ENCODE data around the gene RAPGEF6.

The RAPGEF6 gene

DNA sequence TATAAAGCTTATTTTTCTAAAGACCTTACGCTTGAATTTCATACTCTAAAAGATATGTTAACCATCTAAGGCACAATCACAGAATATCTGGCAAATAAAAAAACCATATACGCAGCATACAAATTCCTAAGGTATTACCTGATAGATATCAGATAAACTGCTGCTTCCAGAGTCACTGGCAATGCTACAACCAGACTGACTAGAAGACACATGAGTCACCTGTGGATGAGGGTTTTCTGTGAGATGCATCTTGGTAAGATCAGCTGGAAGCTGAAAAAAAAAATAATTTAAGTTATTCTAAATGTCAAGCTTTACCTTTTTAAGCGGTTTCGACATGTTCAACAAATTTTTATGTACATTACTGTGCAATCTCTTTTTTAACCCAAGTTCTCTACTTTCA is 113.8 kb downstream of the RAPGEF6 start:
- Histone ChIP-seq H3K4me3 (ENCODE audit: low read depth in 1 of 5, low read length in 5 of 5) (no peak overlapping the region), H3K36me3 (ENCODE audit: control insufficient read depth in 5 of 5, insufficient read depth in 5 of 5, low read length in 5 of 5) (peaks cover 2 to 14% (median 5%) of the 10 kb centered on the region in 5 donors), H3K9ac (ENCODE audit: low read length in 5 of 5) (no peak overlapping the region), H3K9me3 (ENCODE audit: control insufficient read depth in 5 of 5, low read length in 5 of 5) (no peaks in the 10 kb centered on the region), H3K27ac (ENCODE audit: low read depth, low read length) (no peak overlapping the region), H3K4me1 (ENCODE audit: control insufficient read depth in 5 of 5, insufficient read depth in 5 of 5, low read length in 5 of 5) (peaks cover 0 to 8% (median 3%) of the 10 kb centered on the region in 5 donors), H3K27me3 (ENCODE audit: control insufficient read depth in 5 of 5, insufficient read depth in 4 of 5, low read length in 5 of 5) (no peaks in the 10 kb centered on the region)

DNA sequence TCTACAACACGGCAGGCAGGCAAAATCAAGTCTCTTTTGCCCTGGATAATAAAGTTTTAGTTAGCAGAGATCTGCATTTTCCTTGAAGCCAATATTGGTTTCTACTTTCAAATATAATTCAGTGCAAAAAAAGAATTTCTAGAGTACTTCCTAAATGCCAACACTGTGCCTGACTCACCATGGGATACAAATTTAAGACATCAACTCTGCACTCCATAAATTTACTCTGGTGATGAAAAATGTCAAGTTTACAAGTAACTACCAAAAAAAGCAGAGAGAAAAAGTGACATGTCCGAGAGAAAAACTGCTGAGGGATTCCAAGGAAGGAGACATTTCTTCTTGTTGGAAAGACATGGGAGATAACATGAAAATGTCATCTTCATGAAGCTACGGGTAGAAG is 119.7 kb downstream of the RAPGEF6 start:
- H3K27ac ChIP-seq (ENCODE audit: low read depth, low read length), result peak overlapping the region; percentile 56

DNA sequence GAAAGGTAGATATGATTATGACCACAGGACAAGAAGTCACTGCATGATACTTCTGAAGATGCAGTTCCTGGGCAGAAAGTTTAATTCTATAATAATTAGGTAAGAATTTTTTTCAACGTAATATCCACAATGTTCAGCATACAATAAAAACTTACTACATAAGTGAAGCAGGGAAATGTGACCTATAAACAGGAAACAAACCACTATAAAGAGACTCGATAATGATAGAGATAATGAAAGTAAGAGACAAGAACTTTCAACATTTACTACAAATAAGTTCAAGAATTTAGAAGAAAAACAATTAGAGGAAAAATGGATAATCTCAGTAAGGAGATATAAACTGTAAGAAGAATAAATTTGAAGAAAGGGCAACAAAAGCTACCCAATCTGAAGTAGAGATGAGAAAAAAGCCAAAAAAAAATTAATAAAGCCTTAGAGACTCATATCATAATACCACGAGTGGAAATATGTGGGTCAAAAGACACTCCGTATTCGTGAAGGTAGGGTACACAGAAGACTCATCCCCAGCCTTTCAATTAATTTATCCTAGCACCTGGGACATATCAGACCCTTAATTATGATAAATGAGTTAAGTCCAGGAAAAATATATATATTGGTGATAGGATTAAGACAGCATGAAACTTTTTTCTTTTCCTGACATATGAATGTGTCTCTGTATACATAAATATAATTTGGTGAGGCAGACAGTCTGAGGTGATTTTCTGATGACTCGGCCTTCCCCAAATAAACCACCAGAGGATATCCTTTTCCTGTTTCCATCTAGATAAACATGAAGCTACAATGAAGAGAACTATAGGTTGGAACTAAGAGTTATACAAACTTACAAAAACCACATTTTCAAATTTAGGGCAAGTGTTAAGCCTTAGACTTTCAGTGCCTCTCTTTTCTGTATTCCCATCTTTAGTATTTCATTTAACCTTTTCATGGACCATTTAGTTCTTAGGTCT is 120.4 kb downstream of the RAPGEF6 start:
- peak overlapping the region in 3 of 5 donors; percentile 53 to 57 (median 55) for H3K9ac ChIP-seq (ENCODE audit: low read length in 5 of 5)
- no peaks in the 10 kb centered on the region for H3K27me3 ChIP-seq (ENCODE audit: control insufficient read depth in 5 of 5, insufficient read depth in 4 of 5, low read length in 5 of 5)
- H3K36me3 ChIP-seq (ENCODE audit: control insufficient read depth in 5 of 5, insufficient read depth in 5 of 5, low read length in 5 of 5), result peaks cover 0 to 12% (median 10%) of the 10 kb centered on the region in 5 donors
- peak overlapping the region in 3 of 5 donors; percentile 26 to 45 (median 37) for H3K4me3 ChIP-seq (ENCODE audit: low read depth in 1 of 5, low read length in 5 of 5)
- peak overlapping the region; percentile 56 for H3K27ac ChIP-seq (ENCODE audit: low read depth, low read length)
- H3K9me3 ChIP-seq (ENCODE audit: control insufficient read depth in 5 of 5, low read length in 5 of 5), result no peaks in the 10 kb centered on the region
- peaks cover 0 to 25% (median 10%) of the 10 kb centered on the region in 5 donors for H3K4me1 ChIP-seq (ENCODE audit: control insufficient read depth in 5 of 5, insufficient read depth in 5 of 5, low read length in 5 of 5)

More for the DNA sequence above, 119.7 kb downstream of the RAPGEF6 start:
- Histone ChIP-seq H3K9ac (ENCODE audit: low read length in 5 of 5) (peak overlapping the region in 1 of 5 donors; percentile 8), H3K9me3 (ENCODE audit: control insufficient read depth in 5 of 5, low read length in 5 of 5) (no peaks in the 10 kb centered on the region), H3K4me3 (ENCODE audit: low read depth in 1 of 5, low read length in 5 of 5) (no peak overlapping the region), H3K36me3 (ENCODE audit: control insufficient read depth in 5 of 5, insufficient read depth in 5 of 5, low read length in 5 of 5) (peaks cover 2 to 15% (median 5%) of the 10 kb centered on the region in 5 donors), H3K27me3 (ENCODE audit: control insufficient read depth in 5 of 5, insufficient read depth in 4 of 5, low read length in 5 of 5) (no peaks in the 10 kb centered on the region), H3K4me1 (ENCODE audit: control insufficient read depth in 5 of 5, insufficient read depth in 5 of 5, low read length in 5 of 5) (peaks cover 0 to 25% (median 10%) of the 10 kb centered on the region in 5 donors)

DNA sequence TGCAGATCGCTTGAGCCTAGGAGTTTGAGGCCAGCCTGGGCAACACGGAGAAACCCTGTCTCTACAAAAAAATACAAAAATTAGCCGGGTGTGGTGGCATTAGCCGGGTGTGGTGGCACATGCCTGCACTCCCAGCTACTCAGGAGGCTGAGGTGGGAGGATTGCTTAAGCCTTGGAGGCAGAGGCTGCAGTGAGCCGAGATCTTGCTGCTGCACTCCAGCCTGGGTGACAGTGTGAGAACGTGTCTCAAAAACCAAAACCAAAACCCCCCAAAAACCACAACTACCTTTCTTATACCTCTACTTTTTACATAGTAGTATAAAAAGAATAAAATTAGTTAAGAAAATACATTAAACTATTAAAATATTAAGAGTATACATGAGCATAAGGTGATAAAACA is 121.2 kb downstream of the RAPGEF6 start:
- Histone ChIP-seq H3K9ac (ENCODE audit: low read length in 5 of 5) (no peak overlapping the region), H3K27me3 (ENCODE audit: control insufficient read depth in 5 of 5, insufficient read depth in 4 of 5, low read length in 5 of 5) (no peaks in the 10 kb centered on the region), H3K27ac (ENCODE audit: low read depth, low read length) (no peak overlapping the region), H3K4me3 (ENCODE audit: low read depth in 1 of 5, low read length in 5 of 5) (no peak overlapping the region), H3K4me1 (ENCODE audit: control insufficient read depth in 5 of 5, insufficient read depth in 5 of 5, low read length in 5 of 5) (peaks cover 0 to 25% (median 10%) of the 10 kb centered on the region in 5 donors), H3K36me3 (ENCODE audit: control insufficient read depth in 5 of 5, insufficient read depth in 5 of 5, low read length in 5 of 5) (peaks cover 0 to 8% (median 6%) of the 10 kb centered on the region in 5 donors), H3K9me3 (ENCODE audit: control insufficient read depth in 5 of 5, low read length in 5 of 5) (no peaks in the 10 kb centered on the region)

DNA sequence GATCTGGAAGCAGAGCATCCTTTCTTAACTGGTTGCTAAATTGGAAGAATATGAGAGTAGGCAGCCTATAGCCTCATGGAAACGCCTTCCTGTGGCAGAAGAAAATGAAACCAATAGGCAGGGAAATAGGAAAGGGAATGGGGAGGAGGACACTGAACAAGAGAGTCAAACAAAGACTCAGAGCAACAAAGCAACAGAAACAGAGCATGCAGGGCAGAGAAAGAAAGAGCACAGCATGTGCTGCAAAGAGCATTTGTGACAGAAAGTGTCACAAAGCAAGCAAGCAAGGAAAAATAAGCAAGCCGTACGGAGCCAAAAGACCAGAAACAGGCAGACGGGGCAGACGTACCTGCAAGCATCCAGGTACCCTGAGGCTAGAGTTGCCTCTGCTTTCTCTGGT is 123.1 kb downstream of the RAPGEF6 start:
- Histone ChIP-seq H3K27ac (ENCODE audit: low read depth, low read length) (no peak overlapping the region), H3K27me3 (ENCODE audit: control insufficient read depth in 5 of 5, insufficient read depth in 4 of 5, low read length in 5 of 5) (no peaks in the 10 kb centered on the region), H3K4me3 (ENCODE audit: low read depth in 1 of 5, low read length in 5 of 5) (no peak overlapping the region), H3K9me3 (ENCODE audit: control insufficient read depth in 5 of 5, low read length in 5 of 5) (no peaks in the 10 kb centered on the region), H3K36me3 (ENCODE audit: control insufficient read depth in 5 of 5, insufficient read depth in 5 of 5, low read length in 5 of 5) (peaks cover 0 to 10% (median 5%) of the 10 kb centered on the region in 5 donors), H3K9ac (ENCODE audit: low read length in 5 of 5) (no peak overlapping the region), H3K4me1 (ENCODE audit: control insufficient read depth in 5 of 5, insufficient read depth in 5 of 5, low read length in 5 of 5) (peaks cover 0 to 25% (median 10%) of the 10 kb centered on the region in 5 donors)

DNA sequence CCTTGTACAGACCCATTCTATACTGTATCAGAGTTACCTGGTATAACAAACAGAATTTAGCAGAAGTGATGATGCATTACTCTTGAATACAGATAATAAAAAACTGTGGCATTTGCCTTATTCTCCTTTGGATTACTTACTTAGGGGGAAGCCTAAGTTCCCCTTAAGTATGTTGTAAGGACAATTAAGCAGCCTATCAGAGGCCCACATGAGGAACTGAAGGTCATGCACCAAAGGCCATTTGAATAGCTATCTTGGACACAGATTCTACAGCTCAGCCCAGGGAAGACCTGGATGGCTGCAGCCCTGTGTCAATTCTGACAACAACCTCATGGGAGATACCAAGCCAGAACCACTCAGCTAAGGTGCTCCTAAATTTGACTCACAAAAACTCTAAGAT is 125.2 kb downstream of the RAPGEF6 start:
- peaks cover 0 to 16% (median 6%) of the 10 kb centered on the region in 5 donors for H3K4me1 ChIP-seq (ENCODE audit: control insufficient read depth in 5 of 5, insufficient read depth in 5 of 5, low read length in 5 of 5)
- peaks cover 0 to 12% (median 8%) of the 10 kb centered on the region in 5 donors for H3K36me3 ChIP-seq (ENCODE audit: control insufficient read depth in 5 of 5, insufficient read depth in 5 of 5, low read length in 5 of 5)
- no peak overlapping the region for H3K9ac ChIP-seq (ENCODE audit: low read length in 5 of 5)
- H3K27ac ChIP-seq (ENCODE audit: low read depth, low read length), result no peak overlapping the region
- no peak overlapping the region for H3K4me3 ChIP-seq (ENCODE audit: low read depth in 1 of 5, low read length in 5 of 5)
- no peaks in the 10 kb centered on the region for H3K27me3 ChIP-seq (ENCODE audit: control insufficient read depth in 5 of 5, insufficient read depth in 4 of 5, low read length in 5 of 5)
- no peaks in the 10 kb centered on the region for H3K9me3 ChIP-seq (ENCODE audit: control insufficient read depth in 5 of 5, low read length in 5 of 5)

DNA sequence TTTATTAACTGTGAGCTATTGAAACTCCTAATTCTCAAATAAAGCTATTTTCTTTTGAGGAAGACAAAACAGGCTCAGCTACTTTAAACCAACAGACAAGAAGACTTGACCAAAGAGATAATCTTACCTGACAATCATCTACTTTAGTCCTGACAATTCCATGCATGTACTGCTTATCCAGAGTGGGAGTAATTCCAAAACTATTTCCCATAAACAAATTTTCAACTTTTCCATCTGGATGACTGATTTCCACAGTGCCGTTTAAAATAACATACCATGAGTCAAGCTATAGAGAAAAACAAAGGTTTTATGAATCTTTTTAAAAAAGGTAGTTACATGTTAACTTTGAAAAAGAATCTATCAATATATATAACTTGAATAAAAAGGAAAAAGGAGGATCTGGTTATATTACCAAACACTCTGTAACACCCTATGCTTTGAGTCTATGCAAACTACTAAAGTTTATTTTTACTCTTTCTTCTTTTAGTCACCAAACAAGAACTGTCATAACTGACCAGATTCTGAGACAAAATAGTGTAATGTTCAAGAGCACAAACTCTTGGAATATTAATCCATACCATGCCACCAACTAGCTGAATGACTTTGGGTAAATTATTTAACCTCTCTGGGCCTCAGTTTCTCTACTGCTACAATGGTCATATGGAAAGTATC is 129.7 kb downstream of the RAPGEF6 start:
- no peak overlapping the region for H3K27ac ChIP-seq (ENCODE audit: low read depth, low read length)
- H3K4me1 ChIP-seq (ENCODE audit: control insufficient read depth in 5 of 5, insufficient read depth in 5 of 5, low read length in 5 of 5), result no peaks in the 10 kb centered on the region
- no peak overlapping the region for H3K9ac ChIP-seq (ENCODE audit: low read length in 5 of 5)
- H3K36me3 ChIP-seq (ENCODE audit: control insufficient read depth in 5 of 5, insufficient read depth in 5 of 5, low read length in 5 of 5), result peaks cover 4 to 11% (median 10%) of the 10 kb centered on the region in 5 donors
- no peaks in the 10 kb centered on the region for H3K9me3 ChIP-seq (ENCODE audit: control insufficient read depth in 5 of 5, low read length in 5 of 5)
- H3K27me3 ChIP-seq (ENCODE audit: control insufficient read depth in 5 of 5, insufficient read depth in 4 of 5, low read length in 5 of 5), result no peaks in the 10 kb centered on the region
- H3K4me3 ChIP-seq (ENCODE audit: low read depth in 1 of 5, low read length in 5 of 5), result no peak overlapping the region

DNA sequence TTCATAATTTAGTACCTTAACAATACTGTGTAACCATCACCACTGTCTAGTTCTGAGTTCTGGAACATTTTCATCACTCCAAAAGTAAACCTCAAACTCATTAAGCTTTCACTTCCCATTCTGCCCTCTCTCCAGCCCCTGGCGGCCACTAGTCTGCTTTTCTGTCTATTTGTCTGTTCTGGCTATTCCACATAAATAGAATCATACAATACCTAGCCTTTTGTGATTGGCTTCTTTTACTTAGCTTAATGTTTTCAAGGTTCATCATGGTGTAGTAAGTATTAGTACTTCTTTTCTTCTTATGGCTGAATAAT is 138.7 kb downstream of the RAPGEF6 start:
- Histone ChIP-seq H3K9ac (ENCODE audit: low read length in 5 of 5) (no peak overlapping the region), H3K36me3 (ENCODE audit: control insufficient read depth in 5 of 5, insufficient read depth in 5 of 5, low read length in 5 of 5) (peaks cover 10 to 32% (median 15%) of the 10 kb centered on the region in 5 donors), H3K27me3 (ENCODE audit: control insufficient read depth in 5 of 5, insufficient read depth in 4 of 5, low read length in 5 of 5) (no peaks in the 10 kb centered on the region), H3K27ac (ENCODE audit: low read depth, low read length) (no peak overlapping the region), H3K4me3 (ENCODE audit: low read depth in 1 of 5, low read length in 5 of 5) (no peak overlapping the region), H3K9me3 (ENCODE audit: control insufficient read depth in 5 of 5, low read length in 5 of 5) (no peaks in the 10 kb centered on the region), H3K4me1 (ENCODE audit: control insufficient read depth in 5 of 5, insufficient read depth in 5 of 5, low read length in 5 of 5) (peaks cover 0 to 8% (median 6%) of the 10 kb centered on the region in 5 donors)

DNA sequence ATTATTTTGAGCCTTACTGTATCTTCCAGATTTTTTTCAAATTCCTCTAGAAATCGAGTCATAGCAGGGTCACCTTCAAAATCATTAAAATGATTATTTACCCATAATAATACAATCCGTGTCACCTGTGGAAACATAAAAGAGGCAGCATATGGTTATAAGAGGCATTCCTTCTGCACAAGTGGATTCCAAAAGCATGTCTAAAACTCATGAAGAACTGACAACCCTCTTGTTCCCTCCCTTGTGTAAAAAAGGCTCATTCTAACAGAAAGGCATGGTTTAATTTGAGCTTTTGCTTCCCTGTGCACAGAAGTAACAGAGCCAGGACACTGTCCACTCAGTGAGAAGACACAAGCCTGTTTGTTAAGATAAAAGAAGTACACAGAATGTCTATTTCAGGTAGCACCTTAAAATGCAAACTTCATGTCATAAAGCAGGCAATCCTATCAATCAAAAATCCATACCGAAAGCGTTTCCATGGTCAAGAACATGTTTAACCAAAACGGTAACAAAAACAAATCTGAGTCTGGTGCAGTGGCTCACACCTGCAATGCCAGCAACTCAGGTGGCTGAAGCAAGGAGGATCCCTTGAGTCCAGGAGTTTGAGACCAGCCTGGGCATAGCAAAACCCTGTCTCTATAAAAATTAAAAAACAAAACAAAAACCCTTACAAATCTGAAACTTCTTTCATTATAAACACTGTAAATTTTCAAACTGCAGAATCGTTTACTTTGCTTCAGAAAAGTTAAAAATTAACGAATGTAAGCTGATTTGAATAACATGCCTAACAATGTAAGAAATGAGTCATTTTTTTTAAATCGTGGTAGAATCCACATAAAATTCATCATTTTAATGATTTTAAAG is 139.3 kb downstream of the RAPGEF6 start:
- H3K27me3 ChIP-seq (ENCODE audit: control insufficient read depth in 5 of 5, insufficient read depth in 4 of 5, low read length in 5 of 5), result no peaks in the 10 kb centered on the region
- H3K36me3 ChIP-seq (ENCODE audit: control insufficient read depth in 5 of 5, insufficient read depth in 5 of 5, low read length in 5 of 5), result peaks cover 10 to 35% (median 16%) of the 10 kb centered on the region in 5 donors
- no peak overlapping the region for H3K27ac ChIP-seq (ENCODE audit: low read depth, low read length)
- H3K4me1 ChIP-seq (ENCODE audit: control insufficient read depth in 5 of 5, insufficient read depth in 5 of 5, low read length in 5 of 5), result peaks cover 0 to 8% (median 6%) of the 10 kb centered on the region in 5 donors
- no peak overlapping the region for H3K9ac ChIP-seq (ENCODE audit: low read length in 5 of 5)
- H3K4me3 ChIP-seq (ENCODE audit: low read depth in 1 of 5, low read length in 5 of 5), result no peak overlapping the region
- H3K9me3 ChIP-seq (ENCODE audit: control insufficient read depth in 5 of 5, low read length in 5 of 5), result no peaks in the 10 kb centered on the region

Measured in subcutaneous abdominal adipose tissue (tissue), 5 donors.